ENCODE results near the gene MTHFD2. TPM values are rescaled to one million over a fixed set of nuclear protein-coding genes. Genes with fewer than 3 reads are reported as not detected.

MTHFD2 gene
- total RNA-seq, 2 donors from 2014 or later, result 23.4 to 53.4 TPM

DNA sequence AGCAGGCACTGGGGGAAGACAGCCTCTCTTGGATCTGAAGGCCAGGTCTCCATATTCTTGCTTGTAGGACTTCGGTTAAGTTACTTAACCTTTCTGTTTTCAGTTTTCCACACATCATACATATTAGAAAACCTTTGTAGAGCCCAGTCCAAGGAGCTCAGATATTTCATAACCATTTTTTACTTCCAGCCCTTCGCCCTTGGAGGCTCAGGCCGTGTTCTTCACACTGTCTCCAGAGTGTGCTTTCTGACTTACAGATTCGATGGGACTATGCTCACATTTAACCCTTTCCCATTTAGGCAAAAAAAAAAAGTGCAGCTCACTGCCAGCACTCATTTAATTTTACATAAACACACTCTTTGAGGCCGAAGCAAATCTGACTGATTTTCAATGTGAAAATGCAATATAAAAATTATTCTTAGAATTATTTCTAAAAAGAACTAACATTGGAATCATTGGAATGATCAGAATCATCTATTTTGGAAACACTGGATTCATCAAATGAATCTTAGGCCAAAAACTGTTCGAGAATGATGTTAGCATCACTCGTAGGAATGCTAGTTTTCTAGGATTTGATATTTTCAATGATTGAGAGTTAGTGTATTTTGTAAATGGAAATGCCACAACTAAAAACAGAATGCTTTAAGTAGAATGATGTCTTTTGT, 55.0 kb downstream of the MTHFD2 start:
- ATAC-seq (no peak), DNase-seq (no peak)
- intact Hi-C loops (cut with DNase I, micrococcal nuclease), result loop anchor here in 1 of 2 donors (10.0 kb wide), 1 partner anchor 71 kb away; no protein-coding TSS in a partner anchor

DNA sequence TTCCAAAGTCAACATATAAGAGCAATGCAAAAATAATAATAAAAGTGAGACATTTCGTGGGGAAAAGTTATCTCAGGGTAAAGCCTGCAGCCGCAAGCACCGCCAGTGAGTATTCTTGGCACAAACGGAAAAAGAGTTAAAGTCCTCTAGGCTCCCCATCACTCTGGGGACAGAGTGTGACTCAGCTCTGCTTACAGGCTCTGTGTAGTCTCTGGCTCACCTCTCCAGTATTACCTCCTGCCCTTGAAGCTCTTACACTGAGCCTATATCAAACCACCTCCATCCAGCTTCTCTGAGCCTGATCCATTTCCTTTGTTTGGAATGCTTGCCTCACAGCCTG, 55.5 kb downstream of the MTHFD2 start:
- DNase-seq, result no peak
- intact Hi-C loops (cut with DNase I, micrococcal nuclease), result loop anchor here in 1 of 2 donors (10.0 kb wide), 1 partner anchor 71 kb away; no protein-coding TSS in a partner anchor
- no peak for ATAC-seq

DNA sequence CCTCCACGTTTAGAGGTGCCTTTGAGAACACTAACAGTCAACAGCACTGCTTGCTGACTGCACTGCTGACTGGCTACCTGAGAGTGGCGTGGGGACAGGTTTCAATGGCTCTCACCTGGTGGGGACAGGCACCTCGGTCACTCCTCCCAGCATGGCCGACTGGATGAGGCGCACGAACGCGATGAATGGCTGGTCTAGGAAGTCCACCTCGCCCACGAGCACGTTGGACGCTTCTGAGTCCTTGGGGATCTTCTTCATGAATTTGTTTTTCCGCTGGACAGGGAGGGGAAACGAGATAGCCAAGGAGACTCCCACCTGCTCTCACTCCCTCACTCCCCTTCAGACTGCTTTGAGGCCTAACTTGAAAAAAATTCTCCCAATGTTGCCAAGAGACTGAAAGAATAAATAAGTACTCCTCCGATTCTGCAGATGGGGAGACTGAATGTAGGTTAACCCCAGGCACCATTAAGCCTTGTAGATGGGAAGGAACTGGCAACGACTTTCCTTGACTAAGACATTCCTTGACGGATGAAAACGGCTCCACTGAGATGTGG, 57.3 kb downstream of the MTHFD2 start:
- ATAC-seq (no peak), DNase-seq (no peak)
- intact Hi-C loops (cut with DNase I, micrococcal nuclease), result loop anchor here in 1 of 2 donors (10.0 kb wide), 1 partner anchor 69 kb away; no protein-coding TSS in a partner anchor

DNA sequence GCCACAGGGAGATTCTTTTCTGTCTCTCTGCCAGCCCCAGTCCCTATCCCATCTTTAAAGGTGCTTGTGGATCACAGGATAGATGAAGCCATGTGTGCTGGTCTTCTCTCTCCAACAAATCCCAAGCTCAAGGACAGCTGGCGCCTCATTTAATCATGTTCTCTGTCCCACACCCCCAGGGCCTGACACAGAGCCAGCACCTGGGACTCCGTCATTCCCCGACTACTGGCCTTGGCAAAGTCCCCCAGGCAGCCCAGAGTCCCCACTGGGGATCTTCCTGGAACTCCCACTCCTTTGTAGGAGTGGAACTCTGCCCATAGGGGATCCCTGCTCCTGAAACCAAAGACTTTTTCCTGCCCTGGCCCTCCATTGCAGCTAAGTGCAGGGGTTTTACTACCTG, 60.8 kb downstream of the MTHFD2 start:
- ATAC-seq (no peak), DNase-seq (no peak)
- intact Hi-C loops (cut with DNase I, micrococcal nuclease), result loop anchor here in 1 of 2 donors (10.0 kb wide), 1 partner anchor 66 kb away; no protein-coding TSS in a partner anchor

DNA sequence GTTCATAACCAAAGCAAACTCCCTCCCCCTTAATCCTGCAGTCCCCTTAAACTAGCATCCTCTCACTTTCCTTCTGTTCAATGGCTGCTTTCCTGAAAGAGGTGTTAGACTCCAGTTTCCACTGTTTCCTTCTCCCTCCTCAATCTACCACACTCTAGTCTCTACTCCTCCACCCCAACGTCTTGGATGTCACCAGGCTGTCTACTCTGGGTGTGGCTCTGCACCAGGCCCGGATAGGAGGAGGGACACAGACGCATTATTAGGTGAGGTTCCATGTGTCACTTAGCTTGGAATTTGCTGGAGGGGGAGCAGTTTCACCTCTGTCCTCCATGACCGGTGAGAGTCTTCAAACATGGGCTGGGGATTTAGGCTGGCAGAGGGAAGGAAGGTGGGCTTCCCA, 61.3 kb downstream of the MTHFD2 start:
- intact Hi-C loops (cut with DNase I, micrococcal nuclease), result loop anchor here in 1 of 2 donors (10.0 kb wide), 1 partner anchor 65 kb away; no protein-coding TSS in a partner anchor
- no peak for DNase-seq
- ATAC-seq, result no peak

DNA sequence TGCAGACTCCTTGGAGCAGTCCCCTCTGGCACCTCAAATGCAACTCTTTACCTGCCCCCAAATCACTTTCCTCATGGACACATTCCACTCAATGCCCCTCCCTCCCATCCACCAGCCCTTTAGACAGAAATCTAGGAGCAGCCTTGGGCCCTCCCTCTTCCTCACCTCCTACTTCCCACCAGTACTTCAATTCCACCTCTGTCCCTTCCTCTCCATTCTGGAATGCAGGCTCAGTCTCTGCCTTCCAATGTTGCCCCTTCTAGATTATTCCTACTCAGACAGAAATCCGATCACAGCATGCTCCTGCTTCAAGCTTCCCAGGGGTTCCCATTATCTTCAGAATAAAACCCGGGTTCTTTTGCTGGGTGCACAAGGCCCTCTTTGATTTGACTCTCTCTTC, 62.1 kb downstream of the MTHFD2 start:
- intact Hi-C loops (cut with DNase I, micrococcal nuclease), result no loop called here
- DNase-seq, result no peak
- no peak for ATAC-seq

DNA sequence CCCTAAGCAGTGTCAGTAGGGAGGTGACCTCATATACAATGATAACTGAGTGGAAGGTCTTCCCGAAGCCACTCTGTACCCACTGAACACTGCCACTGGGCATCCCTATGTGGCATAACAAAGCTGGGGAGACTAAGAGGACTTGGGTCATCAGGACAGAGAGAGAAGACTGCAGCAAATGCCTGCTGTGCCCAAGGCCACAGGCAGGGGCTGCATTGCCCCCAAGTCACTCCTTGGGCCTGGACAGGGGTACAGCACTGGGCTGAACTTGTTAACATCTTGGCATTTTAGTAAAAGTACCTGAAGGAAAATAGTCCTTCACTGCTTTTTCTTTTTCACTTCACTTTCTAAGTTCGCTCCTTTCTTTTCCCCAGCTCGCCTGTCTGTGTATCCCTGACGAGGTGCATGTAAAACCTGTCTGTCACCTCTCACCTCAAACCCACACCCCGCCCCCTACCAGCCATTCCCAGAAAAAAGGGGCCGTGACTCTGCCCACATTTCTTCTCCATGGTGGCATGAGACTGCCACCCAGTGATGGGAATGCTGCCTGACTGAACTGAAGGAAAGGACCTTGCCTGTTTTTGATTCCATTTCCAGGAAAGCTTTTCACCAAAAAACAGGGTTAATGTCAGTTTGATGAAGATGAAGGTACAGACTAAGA, 62.9 kb downstream of the MTHFD2 start:
- DNase-seq (peak; percentile 33 to 53), ATAC-seq (peak; percentile 89)
- intact Hi-C loops (cut with DNase I, micrococcal nuclease), result no loop called here

DNA sequence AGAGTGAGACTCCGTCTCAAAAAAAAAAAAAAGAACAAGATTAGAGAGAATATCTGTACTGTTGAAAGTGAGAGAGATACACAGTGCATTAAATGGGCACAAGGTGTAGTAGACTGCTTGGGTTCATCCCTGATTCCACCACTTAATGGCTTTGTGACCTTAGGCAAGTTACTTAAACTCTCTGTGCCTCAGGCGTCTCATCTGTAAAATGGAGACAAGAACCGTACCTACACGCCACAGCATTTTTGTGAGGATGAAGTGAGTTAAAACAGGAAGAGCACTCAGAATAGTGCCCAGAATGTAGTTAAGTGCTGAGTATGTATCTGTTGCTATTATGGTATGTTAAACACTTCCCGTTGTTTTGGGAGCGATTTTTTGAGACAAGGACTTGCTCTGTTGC, 64.3 kb downstream of the MTHFD2 start:
- ATAC-seq (no peak), DNase-seq (no peak)
- intact Hi-C loops (cut with DNase I, micrococcal nuclease), result no loop called here

DNA sequence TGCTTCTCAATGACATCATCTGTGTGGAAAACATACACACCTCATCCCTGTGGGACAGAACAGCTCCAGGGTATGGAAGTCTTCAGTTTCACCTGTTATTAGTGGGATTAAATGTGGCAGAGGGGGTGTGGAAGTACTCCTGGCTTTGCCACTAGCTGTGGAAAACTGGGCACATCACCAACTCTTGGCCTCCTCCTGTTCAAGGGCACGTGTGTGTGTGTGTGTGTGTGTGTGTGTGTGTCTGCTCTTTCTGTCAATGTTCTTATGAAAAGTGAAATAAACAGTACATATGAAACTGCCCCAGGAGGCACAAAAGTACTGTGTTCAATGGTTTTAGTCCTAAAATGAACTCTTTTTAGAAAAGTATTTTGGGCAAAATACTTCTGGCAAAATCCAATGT, 65.9 kb downstream of the MTHFD2 start:
- ATAC-seq, result no peak
- intact Hi-C loops (cut with DNase I, micrococcal nuclease), result no loop called here
- DNase-seq, result no peak

DNA sequence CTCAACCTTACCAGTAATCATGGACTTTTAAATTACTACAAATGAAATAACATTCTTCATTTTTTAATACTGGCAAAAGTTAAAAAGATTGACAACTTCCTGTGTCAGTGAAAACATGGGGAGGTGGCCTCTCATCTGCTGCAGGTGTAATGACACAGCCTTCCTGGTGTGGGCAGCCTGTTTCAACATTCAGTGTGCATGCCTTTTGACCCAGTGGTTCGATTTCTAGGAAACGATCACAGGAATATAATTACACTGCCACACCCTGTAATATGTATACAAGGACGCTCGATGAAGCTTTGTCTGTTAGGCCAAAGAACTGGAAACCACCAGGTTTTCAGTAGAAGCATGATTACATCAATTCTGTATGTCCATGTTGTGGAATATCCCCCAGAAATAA, 68.7 kb downstream of the MTHFD2 start:
- peak; percentile 63 to 83 for DNase-seq
- ATAC-seq, result peak; percentile 100
- intact Hi-C loops (cut with DNase I, micrococcal nuclease), result no loop called here

Other genes with a start within 250 kb of the MTHFD2 start
- 10 to 100 TPM; 21.0 to 29.4 TPM for gene TET3, start 213.7 kb upstream of the MTHFD2 start, total RNA-seq
- 10 to 100 TPM; 40.4 to 45.8 TPM for gene BOLA3, start 50.7 kb upstream of the MTHFD2 start, total RNA-seq
- gene MOB1A, start 19.7 kb upstream of the MTHFD2 start, total RNA-seq, result 100 to 1,000 TPM; 137 to 138 TPM
- gene SLC4A5, start 144.8 kb downstream of the MTHFD2 start, total RNA-seq, result 1 to 10 TPM; 1.4 to 2.2 TPM
- 100 to 1,000 TPM in 1 of 2 donors, 10 to 100 TPM in 1; 94.6 to 114 TPM for gene DCTN1, start 181.7 kb downstream of the MTHFD2 start, total RNA-seq
- 1 to 10 TPM in 1 of 2 donors, under 1 TPM in 1; 0.49 to 1.7 TPM for gene C2orf81, start 223.0 kb downstream of the MTHFD2 start, total RNA-seq
- gene WDR54, start 223.1 kb downstream of the MTHFD2 start, total RNA-seq, result 1 to 10 TPM; 2.8 to 5.4 TPM
- 10 to 100 TPM; 47.6 to 51.9 TPM for gene RTKN, start 243.3 kb downstream of the MTHFD2 start, total RNA-seq